HG03060 (cell line): ENCODE measurements around the gene TMEM232.
A peak's percentile ranks its signal among the peaks of the same experiment; 100 is the strongest.
"Not testable (repeated sequence)": the region's sequence is repeated elsewhere in the genome, so short reads cannot be mapped to it uniquely, and the experiment has no call there.

Experiments used
- ATAC-seq: cut with Tn5 transposase; IDR thresholded peaks from one replicate; pipeline ENCODE4 v1.9.1; 2021; ENCODE audit warnings: low read depth, moderate number of reproducible peaks; ENCODE audit not compliant: unreplicated experiment

TMEM232 gene

DNA sequence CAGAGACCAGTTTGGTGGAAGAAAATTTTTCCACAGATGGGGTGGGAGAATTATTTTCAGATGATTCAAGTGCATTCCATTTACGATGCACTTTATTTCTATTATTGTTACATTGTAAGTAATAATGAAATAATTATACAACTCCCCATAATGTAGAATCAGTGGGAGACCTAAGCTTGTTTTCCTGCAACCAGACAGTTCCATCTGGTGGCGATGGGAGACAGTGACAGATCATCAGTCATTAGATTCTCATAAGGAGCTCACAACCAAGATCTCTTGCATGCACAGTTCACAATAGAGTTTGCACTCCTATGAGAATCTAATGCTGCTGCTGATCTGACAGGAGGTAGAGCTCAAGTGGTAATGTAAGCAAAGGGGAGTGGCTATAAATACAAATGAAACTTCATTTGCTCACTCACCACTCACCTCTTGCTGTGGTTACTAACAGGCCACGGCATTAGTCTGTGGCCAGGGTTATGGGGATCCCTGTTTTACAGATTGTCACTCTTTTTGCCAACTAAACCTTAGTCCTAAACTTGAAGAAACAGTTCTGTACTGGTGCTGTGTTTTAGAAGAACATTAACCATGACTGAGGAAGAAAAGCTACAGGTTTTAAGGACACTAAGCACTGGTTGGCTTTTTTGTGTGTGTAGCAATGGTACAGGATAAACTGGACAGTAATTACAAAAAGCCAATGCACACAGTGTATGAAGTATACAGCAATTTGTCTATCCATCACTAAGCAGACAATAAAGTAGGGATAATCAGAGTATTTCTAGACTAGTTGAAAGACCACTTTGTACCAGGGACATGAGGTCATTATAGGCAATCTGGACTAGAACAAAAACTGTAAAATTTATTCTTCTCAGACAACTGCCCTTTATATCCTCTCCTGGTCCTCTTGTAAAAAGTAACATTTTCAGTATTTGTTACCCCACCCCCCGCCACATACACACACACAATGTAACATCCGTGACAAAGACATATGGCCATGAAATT, 9.9 kb downstream of the TMEM232 start:
- peak; percentile 90 for ATAC-seq

DNA sequence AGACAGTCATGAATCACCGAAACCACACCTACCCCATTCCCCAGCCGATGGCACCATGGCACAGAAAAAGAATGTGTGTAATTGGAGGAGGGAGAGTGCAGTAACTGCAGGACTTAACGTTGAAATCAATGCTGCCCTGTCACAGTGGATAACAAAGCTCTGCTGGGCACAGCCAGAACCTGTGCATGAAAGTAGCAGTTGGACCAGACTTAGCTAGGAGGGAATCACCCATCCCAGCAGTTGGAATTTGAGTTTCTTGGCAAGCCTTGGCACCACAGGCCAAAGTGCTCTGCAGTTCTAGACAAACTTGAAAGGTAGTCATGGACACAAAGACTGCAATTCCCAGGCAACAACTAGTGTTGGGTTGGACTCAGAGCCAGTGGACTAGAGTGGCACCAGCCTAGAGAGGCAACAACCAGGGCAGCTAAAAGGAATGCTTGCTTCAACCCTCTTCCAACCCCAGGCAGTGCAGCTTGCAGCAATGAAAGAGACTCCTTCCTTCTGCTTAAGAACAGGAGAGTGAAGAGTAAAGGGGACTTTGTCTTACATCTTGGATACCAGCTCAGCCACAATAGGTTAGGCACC, 19.1 kb downstream of the TMEM232 start:
- ATAC-seq, result no peak

DNA sequence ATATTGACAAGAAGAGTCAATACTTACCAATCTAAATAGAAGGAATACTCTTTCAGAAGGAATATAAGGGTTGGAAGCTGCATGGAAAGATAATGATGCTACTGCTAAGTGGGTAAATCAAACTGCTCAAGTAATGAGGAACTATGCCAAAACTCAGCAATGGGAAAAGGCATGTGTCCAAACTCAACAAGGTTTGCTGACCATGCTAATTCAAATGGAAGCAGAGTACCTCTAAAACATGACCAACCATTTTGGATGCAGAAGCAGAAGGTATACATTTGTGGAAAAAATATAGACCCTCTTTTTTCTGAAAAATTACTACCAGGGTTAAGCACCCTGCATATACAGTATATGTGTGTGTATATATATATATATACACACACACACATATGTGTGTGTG, 21.1 kb downstream of the TMEM232 start:
- no peak for ATAC-seq

DNA sequence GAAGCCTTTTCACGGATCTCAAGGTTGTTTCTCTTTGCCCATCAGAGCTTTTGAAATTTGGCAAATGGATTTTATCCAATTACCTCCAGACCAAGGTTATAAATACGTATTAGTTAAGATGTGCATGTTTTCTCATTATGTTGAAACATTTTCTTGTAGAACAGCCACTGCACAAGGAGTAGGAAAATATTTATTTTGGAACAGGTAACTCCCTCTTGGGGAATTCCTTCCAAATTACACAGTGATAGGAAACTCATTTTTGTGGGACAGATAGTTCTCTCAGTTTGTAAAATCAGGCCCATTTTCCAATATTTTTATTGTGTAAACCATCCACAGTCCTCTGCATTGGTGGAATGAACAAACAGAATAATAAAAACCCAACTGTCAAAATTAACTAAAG, 23.0 kb downstream of the TMEM232 start:
- no peak for ATAC-seq

DNA sequence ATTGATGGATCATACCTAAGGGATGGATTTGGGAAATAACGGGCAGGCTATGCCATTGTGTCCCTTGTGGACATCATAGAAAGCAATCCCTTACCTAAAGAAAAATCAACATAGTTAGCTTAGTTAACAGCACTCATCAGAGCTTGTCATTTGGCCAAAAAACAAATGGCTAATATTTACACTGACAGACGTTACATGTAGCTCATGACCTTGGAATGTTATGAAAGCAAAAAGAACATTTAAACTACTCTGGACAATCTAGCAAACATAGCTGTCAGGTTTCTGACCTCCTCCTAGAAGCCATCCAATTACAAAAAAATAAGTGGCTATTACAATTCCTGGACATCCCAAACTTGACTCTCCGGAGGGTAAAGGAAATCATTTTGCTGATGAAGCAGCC, 23.8 kb downstream of the TMEM232 start:
- ATAC-seq, result no peak

DNA sequence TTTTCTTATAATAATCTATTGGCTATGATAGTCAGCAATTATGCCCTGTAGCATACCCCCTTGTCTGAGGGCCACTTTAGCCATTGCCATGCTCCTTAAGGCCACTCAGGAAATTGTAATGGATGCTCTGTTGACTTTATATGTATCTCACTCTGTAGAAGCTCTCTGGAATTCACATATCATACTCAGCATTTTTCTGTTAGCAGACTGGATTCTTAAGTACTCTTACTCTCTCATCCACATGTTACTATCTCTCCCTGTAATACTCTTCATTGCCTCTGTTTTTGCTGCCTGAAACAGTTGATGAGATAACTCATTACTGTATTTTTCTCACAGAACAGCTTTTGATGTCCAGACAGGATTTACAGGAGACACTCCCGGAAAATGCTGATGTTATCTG, 24.2 kb downstream of the TMEM232 start:
- ATAC-seq, result no peak

DNA sequence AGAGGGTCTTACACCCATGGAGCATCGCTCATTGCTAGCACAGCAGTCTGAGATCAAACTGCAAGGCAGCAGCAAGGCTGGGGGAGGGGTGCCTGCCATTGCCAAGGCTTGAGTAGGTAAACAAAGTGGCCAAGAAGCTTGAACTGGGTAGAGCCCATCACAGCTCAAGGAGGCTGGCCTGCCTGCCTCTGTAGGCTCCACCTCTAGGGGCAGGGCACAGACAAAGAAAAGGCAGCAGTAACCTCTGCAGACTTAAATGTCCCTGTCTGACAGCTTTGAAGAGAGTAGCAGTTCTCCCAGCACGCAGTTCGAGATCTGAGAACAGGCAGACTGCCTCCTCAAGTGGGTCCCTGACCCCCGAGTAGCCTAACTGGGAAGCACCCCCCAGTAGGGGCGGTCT, 33.8 kb downstream of the TMEM232 start:
- not testable (repeated sequence) for ATAC-seq

DNA sequence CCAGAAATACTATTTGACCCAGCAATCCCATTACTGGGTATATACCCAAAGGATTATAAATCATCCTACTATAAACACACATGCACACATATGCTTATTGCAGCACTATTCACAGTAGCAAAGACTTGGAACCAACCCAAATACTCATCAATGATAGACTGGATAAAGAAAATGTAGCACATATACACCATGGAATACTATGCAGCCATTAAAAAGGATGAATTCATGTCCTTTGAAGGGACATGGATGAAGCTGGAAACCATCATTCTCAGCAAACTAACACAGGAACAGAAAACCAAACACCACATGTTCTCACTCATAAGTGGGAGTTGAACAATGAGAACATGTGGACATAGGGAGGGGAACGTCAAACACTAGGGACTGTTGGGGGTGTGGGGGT, 35.9 kb downstream of the TMEM232 start:
- not testable (repeated sequence) for ATAC-seq

DNA sequence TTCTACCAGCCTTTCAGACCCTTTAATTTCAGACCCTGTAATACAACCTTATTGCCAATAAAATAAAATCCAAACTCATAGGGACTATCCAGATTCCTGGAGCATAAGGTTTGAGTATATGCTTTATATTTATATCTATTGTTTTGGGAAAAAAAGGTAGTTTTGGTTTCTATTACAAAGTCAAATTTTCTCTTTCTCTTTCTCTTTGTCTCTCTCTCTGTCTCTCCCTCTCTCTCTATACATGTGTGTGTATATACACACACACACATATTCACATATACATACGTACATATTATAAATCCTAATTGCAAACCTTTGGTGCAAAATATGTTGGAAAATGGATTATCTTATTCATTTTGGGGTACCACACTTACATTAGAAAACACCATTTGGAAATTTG, 39.0 kb downstream of the TMEM232 start:
- no peak for ATAC-seq

DNA sequence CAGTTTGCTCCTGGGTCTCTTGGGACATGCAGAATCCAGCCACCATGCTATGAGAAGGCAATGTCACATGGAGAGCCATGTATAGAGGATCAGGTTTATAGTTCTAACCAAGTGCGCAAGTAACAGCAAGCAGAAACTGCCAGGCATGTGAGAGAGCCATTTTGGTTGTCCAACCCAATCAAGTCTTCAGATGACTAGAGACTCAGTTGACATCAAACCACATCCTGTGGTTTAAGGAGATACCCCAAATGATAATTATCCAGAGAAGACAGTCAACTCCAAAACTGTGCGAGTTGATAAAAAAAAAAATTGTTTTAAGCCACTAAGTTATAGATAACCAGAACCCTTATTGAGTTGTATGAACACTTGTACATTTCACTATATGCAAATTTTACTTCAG, 40.2 kb downstream of the TMEM232 start:
- no peak for ATAC-seq

DNA sequence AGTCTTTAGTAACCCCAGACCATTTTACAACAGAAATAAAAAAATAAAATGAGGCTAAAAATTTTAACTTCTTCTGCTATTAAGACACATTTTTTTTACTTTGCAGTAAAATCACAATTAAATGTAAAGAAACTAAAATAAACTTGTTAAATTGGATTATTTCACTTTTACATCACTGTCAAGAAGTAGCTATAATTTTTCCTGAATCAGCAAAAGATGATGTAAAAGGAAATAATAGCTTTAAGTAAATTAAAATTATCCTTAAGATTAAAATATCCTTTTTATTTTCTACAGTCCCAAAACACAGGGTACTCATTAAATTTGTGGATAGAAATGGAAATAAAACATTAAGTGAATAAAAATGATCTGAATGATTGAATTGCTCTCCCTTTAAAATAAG, 44.5 kb downstream of the TMEM232 start:
- ATAC-seq, result no peak

DNA sequence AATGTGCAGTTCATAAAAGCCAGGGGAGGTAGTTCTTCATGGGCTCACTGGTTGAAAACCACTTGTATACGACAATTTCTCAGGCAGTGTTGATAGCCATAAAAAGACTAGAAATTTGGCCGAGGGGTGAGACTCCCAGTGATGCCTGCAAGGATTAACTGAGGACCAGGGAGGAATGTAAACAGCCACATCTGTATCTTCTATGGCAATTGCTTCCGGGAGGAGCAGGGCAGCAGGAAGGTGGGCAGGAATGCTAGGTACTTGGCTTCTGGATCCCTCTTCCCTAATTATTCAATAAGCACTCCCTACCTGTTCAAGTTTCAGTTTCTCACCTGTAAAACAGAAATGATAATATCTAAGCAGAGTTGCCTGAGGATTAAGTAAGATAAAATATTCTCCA, 45.4 kb downstream of the TMEM232 start:
- ATAC-seq, result no peak

DNA sequence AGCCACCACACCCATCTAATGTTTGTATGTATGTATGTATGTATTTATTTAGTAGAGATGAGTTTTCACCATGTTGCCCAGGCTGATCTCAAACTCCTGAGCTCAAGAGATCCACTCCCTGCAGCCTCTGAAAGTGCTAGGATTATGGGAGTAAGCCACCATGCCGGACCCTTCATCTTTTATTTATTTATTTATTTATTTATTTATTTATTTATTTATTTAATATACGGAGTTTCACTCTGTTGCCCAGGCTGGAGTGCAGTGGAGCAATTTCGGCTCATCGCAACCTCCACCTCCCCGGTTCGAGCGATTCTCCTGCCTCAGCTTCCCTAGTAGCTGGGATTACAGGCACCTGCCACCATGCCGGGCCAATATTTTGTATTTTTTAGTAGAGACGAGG, 49.9 kb downstream of the TMEM232 start:
- ATAC-seq, result not testable (repeated sequence)

DNA sequence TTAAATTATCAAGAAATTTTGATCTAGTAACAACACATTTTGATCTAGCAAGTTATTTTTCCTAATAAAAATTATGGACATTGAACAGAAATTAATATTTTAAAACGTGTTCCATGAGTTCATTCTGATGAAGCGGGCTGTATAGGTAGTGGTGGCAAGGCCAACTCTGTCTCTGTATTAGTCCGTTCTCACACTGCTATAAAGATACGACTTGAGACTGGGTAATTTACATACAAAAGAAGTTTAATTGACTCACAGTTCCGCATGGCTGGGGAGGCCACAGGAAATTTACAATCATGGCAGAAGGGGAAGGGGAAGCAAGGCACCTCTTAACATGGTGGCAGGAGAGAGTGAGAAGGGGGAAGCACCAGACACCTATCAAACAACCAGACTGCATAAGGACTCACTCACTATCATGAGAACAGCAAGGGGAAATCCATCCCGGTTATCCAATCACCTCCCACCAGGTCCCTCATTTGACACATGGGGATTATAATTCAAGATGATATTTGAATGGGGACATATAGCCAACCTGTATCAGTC, 61.2 kb downstream of the TMEM232 start:
- ATAC-seq, result peak; percentile 44

DNA sequence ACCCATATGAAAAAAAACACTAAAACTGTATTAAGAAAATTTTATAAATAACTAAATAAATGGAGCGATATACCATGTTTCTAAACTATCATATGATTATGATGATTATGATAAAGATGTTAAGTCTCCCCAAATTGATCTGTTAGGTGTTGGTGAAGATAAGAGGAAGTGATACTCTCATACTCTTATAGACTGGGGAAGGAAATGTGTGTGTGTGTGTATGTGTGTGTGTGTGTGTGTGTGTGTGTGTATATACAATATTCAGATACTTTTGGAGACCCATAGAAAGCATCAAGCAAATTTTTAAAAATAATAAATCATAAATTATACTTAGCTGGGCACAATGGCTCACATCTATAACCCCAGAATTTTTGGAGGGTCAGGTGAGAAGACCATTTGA, 62.9 kb downstream of the TMEM232 start:
- peak; percentile 64 for ATAC-seq

DNA sequence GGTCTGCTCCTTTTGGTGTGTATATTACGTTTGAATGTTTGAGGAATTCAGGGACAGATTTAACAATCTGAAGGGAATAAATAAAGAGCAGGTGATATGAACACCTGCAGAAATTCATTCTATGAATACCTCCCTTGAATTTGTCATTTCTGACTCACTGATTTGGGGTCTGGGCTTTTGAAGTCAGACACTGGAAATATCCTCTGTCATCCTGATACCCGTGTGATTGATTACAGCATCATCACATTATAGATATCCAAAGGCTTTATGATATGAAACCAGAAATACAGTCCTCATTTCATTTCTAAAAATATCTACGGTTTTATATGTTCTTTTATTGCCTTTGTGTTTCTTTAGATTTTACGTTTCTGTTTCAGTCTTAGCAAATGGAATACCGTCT, 68.5 kb downstream of the TMEM232 start:
- ATAC-seq, result no peak

DNA sequence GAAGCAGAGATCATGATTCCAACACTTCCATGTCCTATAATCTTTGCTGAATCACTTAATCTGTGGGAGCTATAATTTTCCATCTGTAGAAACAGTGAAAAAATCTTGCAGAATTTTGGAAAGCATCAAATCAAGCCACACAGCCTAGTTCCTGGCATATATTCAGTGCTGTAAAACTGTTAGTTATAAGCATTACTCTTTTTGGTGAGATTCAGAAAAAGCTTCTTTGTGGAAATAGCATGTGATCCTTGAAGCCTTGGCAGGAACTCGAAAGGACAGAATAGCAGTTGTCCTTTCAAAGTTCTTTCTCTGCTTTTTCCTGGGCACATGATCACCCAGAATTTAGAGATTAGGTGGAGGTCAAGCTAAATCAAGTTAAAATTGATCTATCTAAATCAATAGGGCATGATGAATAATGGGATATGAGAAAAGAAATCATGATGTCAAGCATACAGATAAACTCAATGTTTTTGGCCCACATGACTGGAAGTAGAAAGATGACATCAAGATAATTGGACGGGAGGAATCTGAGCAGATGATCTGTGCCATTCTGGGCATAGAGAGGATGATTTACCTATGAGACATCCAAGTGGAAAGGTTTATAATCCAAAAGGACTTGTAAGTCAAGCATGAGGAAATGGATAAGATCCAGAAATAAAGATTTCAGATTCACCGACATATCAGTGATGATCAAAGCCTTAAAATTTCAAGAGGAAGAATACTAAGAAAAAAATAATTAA, 73.1 kb downstream of the TMEM232 start:
- no peak for ATAC-seq

DNA sequence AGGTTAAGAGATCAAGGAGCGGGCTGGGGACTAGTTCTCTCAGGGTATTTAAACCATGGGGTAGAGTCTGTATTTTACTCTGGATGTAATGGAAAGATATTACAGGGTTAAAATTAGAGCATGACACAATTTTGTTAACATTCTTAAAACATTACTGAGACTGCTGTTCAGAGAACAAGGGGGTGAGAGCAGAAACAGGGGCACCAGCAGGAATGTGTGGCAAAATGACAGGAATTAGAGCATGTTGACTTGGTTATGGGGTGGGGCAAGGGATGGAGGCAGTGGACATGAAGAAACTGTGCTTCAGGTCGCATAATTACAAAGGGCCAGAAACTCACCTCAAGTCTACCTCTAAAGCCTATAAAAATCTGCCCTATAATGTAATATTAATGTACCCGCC, 75.0 kb downstream of the TMEM232 start:
- no peak for ATAC-seq

DNA sequence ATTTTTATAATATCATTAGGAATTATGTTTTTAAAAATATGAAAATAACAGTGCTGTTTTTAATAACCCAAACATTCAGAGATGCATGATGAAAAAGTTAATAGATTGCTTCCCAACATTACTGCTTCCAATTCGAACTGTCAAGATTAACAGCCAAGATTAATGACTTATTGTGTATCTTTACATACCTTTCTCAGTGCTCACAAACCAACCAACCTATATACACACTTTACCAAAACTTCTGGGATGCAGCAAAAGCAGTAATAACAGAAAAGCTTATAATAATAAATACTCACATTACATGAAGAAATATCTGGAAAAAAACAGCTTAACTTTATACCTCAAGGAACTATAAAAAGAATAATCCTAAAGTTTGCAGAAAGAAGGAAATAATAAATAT, 82.1 kb downstream of the TMEM232 start:
- ATAC-seq, result no peak

DNA sequence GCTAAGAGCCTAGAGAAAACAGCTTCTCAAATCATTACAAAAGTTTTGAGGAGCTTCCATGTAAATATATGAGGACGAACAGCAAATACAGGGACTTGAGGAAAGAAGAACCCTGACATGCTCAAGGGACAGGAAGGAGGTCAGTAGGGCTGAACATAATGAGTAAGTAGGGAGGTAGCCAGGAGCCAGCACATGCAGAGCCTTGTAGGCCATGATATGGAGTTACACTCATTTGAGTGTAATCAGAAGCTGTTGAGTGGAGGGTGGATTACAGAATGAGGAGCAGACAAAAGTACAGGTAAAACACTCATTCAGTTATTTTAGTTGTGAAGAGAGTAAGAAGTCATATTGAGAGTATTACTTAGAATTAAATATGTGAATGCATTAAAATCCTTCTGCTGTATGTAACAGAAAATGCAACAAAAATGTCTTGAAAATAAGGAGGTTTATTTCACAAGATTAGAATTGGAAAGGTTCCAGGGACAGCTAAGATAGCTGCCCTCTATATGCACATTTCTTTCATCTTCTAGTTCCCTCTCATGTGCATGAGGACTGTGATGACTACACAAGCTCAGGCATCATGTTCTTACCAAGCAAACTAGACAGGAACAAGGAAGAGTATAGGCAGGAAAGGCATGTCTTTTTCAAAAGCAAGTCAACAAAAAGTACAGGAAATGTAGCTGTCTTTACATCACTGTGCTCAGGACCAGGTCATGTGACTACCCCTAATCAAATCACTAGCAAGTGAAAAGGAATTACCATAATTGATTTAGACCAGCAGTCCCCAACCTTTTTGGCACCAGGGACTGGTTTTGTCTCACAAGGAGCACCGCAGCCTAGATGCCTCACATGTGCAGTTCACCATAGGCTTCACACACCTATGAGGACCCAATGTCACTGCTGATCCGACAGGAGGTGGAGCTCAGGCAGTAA, 87.2 kb downstream of the TMEM232 start:
- no peak for ATAC-seq
